ENCODE measurements around the gene NDST4.

Gene NDST4

GRCh38 chr4:115108850-115109249 lies 4.6 kb downstream of the NDST4 start:
- no peaks in the 10 kb centered on the region for H3K9me3 Mint-ChIP-seq
- H3K36me3 Mint-ChIP-seq = no peaks in the 10 kb centered on the region
- no peaks in the 10 kb centered on the region for H3K27me3 Mint-ChIP-seq
- CTCF ChIA-PET = no interaction called here
- no peak for DNase-seq
- H3K4me1 Mint-ChIP-seq = no peaks in the 10 kb centered on the region
- H3K4me3 Mint-ChIP-seq = no peak overlapping the region
- H3K27ac Mint-ChIP-seq = no peak overlapping the region

DNA sequence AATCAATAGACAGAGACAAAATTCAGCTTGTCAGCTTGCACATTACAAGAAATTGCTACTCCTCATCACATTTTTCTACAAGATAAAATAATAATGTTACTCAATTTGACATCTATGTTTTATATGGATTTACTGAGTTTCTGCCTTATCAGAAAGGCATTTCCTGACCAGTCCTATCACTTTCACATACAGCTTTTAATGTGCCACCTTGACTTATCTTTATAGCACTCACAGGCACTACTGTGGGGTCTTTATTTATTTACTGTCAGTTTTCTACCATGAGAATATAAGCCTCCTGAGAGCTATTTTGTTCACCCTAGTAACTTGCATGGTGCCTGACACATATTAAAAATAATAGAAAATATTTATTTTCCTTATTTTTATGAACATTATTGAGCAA lies 6.0 kb downstream of the NDST4 start:
- Mint-ChIP-seq H3K27ac (no peak overlapping the region), H3K4me1 (no peaks in the 10 kb centered on the region), H3K9me3 (no peaks in the 10 kb centered on the region), H3K27me3 (no peaks in the 10 kb centered on the region), H3K4me3 (no peak overlapping the region), H3K36me3 (no peaks in the 10 kb centered on the region)
- CTCF ChIA-PET = no interaction called here
- no peak for DNase-seq

DNA sequence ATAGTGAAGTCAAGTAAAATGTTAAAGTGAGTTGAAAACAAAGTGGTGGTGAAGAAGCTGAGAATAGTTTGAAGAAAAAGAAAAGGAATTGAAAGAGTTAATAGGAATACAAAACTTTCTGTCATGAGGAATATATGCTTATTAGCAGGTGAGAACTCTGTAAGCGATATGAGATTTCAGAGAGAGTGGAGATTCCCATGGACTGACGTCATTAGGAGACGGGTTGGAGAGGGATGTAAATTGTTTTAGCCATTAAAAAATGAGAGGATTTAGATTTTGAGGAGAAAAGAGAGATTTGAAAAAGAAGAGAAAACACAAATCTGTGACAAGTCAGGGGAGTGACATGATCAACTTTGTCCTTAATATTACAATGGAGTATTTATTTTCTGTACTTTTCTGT lies 11.7 kb downstream of the NDST4 start:
- no peak overlapping the region for H3K27ac Mint-ChIP-seq
- H3K27me3 Mint-ChIP-seq = no peaks in the 10 kb centered on the region
- CTCF ChIA-PET = no interaction called here
- no peaks in the 10 kb centered on the region for H3K36me3 Mint-ChIP-seq
- no peaks in the 10 kb centered on the region for H3K9me3 Mint-ChIP-seq
- DNase-seq = no peak
- no peaks in the 10 kb centered on the region for H3K4me1 Mint-ChIP-seq
- H3K4me3 Mint-ChIP-seq = no peak overlapping the region

DNA sequence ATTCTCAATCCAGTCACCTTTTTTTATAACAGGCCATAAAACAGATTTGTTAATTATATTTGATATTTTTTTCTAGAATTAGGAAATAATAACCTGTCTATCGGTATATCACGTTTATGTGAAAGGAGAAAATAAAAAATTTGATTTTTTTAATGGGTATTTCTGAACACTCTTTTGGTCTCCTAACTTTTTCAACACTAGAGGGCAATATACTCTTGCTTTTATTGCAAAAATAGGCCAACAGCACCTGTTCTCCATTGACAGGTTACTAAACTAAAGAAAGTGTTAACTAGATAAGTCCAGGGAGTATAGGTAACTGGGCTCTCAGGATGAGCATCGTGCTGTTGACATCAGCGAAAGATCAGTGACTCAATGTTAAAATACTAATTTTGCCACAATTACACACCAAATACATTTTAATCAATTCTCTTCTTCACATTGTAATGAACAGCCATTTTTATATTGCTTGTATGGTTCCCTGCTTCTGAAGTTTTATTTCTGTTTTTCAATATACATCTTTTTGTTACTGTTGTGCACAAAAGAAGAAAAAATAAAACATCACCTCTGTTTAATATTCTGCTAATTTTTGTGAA lies 22.8 kb downstream of the NDST4 start:
- DNase-seq = no peak
- no peak overlapping the region for H3K4me3 Mint-ChIP-seq
- H3K9me3 Mint-ChIP-seq = no peaks in the 10 kb centered on the region
- CTCF ChIA-PET = no interaction called here
- H3K4me1 Mint-ChIP-seq = no peaks in the 10 kb centered on the region
- H3K27ac Mint-ChIP-seq = no peak overlapping the region
- H3K27me3 Mint-ChIP-seq = no peaks in the 10 kb centered on the region
- H3K36me3 Mint-ChIP-seq = no peaks in the 10 kb centered on the region

DNA sequence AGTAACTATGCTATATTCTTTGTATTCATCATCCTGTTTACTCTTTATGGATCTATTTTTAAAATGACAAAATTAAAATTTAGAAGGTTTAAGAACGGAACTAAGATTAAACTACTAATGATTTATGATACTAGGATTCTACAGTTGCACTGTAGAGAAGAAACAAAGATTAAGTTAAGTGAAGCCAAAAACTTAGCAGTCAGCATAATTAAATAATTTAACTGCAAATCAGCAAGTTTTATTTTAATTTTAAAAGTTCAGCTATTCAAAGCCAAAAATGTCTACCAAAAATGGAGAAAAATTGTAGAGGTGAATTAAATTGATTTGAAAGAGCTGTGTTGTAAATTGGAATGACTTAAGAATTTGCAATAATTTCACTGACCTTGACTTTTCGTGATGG lies 30.8 kb downstream of the NDST4 start:
- no peak for DNase-seq
- CTCF ChIA-PET = no interaction called here
- Mint-ChIP-seq H3K27me3 (no peaks in the 10 kb centered on the region), H3K27ac (no peak overlapping the region), H3K4me3 (no peak overlapping the region), H3K9me3 (peaks cover 2% of the 10 kb centered on the region), H3K36me3 (no peaks in the 10 kb centered on the region), H3K4me1 (no peaks in the 10 kb centered on the region)

DNA sequence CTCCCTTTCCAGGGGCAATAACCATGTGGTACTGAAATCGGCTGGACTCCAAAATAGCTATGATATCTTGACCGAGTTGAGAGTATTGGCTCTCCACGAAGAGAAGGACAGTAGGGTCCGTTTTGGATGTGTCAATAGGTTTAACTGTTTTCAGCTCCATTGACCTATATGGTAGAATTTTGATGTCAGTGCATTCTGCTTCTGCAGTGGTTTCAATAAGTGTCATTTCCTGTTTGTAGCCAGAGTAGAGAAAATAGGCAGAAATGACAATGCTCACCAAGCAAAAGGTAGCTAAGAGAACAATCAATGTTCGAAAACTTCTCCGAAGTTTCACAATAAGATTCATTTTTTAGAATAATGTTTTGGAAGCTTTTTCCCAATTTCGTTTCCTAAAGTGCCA lies 36.7 kb downstream of the NDST4 start:
- Mint-ChIP-seq H3K4me3 (no peak overlapping the region), H3K27me3 (no peaks in the 10 kb centered on the region), H3K4me1 (no peaks in the 10 kb centered on the region), H3K9me3 (no peaks in the 10 kb centered on the region), H3K27ac (no peak overlapping the region), H3K36me3 (no peaks in the 10 kb centered on the region)
- CTCF ChIA-PET = no interaction called here
- no peak for DNase-seq

GRCh38 chr4:115058533-115058932 lies 54.9 kb downstream of the NDST4 start:
- H3K4me1 Mint-ChIP-seq = no peaks in the 10 kb centered on the region
- H3K36me3 Mint-ChIP-seq = no peaks in the 10 kb centered on the region
- no peaks in the 10 kb centered on the region for H3K27me3 Mint-ChIP-seq
- no peak overlapping the region for H3K27ac Mint-ChIP-seq
- CTCF ChIA-PET = no interaction called here
- no peak overlapping the region for H3K4me3 Mint-ChIP-seq
- no peak for DNase-seq
- H3K9me3 Mint-ChIP-seq = no peaks in the 10 kb centered on the region

DNA sequence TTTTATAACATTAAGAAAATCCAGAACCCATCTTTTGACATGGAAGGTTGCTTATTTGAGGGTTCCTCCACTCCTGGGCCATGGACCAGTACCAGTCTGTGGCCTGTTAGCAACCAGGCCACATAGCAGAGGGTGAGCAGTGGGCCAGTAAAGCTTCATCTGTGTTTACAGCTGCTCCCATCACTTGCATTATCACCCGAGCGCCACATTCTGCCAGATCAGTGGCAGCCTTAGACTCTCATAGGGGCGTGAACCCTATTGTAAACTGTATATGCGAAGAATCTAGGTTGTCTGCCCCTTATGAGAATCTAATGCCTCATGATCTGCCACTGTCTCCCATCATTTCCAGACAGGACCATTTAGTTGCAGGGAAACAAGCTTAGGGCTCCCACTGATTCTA lies 58.6 kb downstream of the NDST4 start:
- Mint-ChIP-seq H3K4me1 (no peaks in the 10 kb centered on the region), H3K36me3 (no peaks in the 10 kb centered on the region), H3K9me3 (no peaks in the 10 kb centered on the region), H3K27me3 (no peaks in the 10 kb centered on the region), H3K27ac (no peak overlapping the region), H3K4me3 (no peak overlapping the region)
- DNase-seq = no peak
- CTCF ChIA-PET = no interaction called here

GRCh38 chr4:115053313-115053712 lies 60.1 kb downstream of the NDST4 start:
- Mint-ChIP-seq H3K4me3 (no peak overlapping the region), H3K9me3 (no peaks in the 10 kb centered on the region), H3K27me3 (no peaks in the 10 kb centered on the region), H3K36me3 (no peaks in the 10 kb centered on the region), H3K27ac (no peak overlapping the region), H3K4me1 (no peaks in the 10 kb centered on the region)
- no peak for DNase-seq
- CTCF ChIA-PET = no interaction called here

GRCh38 chr4:115042496-115042895 lies 70.9 kb downstream of the NDST4 start:
- no peaks in the 10 kb centered on the region for H3K4me1 Mint-ChIP-seq
- no peaks in the 10 kb centered on the region for H3K36me3 Mint-ChIP-seq
- DNase-seq = no peak
- no peak overlapping the region for H3K4me3 Mint-ChIP-seq
- no peaks in the 10 kb centered on the region for H3K9me3 Mint-ChIP-seq
- no peak overlapping the region for H3K27ac Mint-ChIP-seq
- no peaks in the 10 kb centered on the region for H3K27me3 Mint-ChIP-seq
- CTCF ChIA-PET = no interaction called here

DNA sequence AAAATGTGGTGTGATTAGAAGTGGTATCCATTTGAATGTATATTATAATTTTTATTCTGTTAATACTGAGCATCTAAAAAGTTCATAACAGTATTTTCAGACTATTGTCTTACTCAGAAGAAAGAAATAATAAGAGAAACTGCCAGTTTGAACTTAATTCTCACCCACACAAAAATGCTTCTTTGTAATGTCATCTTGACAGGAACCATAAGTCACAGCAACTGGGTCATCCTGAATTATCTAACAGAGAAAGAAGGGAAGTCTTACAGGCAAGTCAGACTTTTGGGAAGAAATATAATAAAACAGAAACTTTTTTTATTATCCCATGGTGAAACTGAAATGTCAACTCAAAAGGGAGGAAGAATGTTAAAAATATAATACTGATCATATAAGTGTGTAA lies 83.1 kb downstream of the NDST4 start:
- no peak for DNase-seq
- H3K27me3 Mint-ChIP-seq = no peaks in the 10 kb centered on the region
- H3K27ac Mint-ChIP-seq = no peak overlapping the region
- H3K4me3 Mint-ChIP-seq = no peak overlapping the region
- no peaks in the 10 kb centered on the region for H3K4me1 Mint-ChIP-seq
- CTCF ChIA-PET = no interaction called here
- H3K36me3 Mint-ChIP-seq = no peaks in the 10 kb centered on the region
- no peaks in the 10 kb centered on the region for H3K9me3 Mint-ChIP-seq

GRCh38 chr4:115028682-115029410 lies 84.6 kb downstream of the NDST4 start:
- Mint-ChIP-seq H3K4me1 (no peaks in the 10 kb centered on the region), H3K27me3 (no peaks in the 10 kb centered on the region), H3K4me3 (no peak overlapping the region), H3K27ac (no peak overlapping the region), H3K9me3 (no peaks in the 10 kb centered on the region), H3K36me3 (no peaks in the 10 kb centered on the region)
- no peak for DNase-seq
- CTCF ChIA-PET = no interaction called here

GRCh38 chr4:114999880-115000279 lies 113.5 kb downstream of the NDST4 start:
- H3K27me3 Mint-ChIP-seq = no peaks in the 10 kb centered on the region
- no peaks in the 10 kb centered on the region for H3K4me1 Mint-ChIP-seq
- no peaks in the 10 kb centered on the region for H3K36me3 Mint-ChIP-seq
- CTCF ChIA-PET = no interaction called here
- H3K4me3 Mint-ChIP-seq = no peak overlapping the region
- H3K27ac Mint-ChIP-seq = no peak overlapping the region
- no peak for DNase-seq
- H3K9me3 Mint-ChIP-seq = no peaks in the 10 kb centered on the region

DNA sequence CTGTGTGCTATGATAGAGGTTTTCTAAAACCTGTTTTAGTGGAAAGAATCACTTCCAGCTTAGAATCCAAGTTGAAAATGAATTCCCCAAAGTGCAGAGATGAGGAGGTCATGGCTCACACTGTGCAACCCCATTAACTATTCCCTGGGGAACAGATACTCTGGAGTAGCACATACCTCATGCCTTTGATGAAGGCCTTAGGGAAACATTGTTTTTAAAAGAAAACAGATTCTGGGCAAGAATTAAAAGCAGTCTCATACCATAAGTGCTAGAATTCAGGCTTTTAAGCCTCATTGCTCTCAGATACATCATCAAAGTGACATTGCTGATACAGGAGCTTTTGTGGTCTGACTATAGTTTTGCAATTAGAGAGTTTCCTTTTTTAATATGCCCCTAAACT lies 115.1 kb downstream of the NDST4 start:
- Mint-ChIP-seq H3K4me1 (no peaks in the 10 kb centered on the region), H3K27ac (no peak overlapping the region), H3K4me3 (no peak overlapping the region), H3K36me3 (no peaks in the 10 kb centered on the region), H3K27me3 (no peaks in the 10 kb centered on the region), H3K9me3 (no peaks in the 10 kb centered on the region)
- no peak for DNase-seq
- CTCF ChIA-PET = no interaction called here

DNA sequence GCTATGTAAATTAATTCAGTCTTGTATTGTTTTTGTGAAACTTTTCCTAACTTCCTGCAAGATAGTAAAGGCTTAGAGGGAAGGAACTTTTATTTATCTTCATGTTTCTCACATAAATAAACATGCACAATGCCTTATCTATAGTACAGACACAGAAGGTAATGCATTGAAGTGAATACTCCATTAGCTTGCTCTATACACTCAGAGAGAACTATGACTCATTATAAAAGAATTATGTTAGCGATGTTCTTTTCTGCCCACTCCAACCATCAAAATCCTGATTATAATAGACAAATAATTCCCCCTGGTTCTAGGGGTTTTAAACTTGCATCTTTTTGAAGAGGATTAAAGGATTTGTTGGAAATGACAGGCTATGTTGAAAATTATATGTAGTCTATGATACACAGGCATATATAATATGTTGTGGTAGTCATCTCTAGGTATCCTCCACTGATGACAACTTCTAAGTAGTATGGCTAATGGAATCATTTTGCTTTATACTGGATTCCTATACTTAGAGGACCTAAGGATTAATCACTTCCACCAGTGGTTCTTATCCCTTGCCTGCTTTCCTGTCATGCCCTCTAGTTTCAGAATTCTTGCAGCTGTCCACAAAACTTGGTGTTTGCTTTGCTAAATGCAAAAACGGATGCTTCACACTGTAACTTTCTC lies 115.7 kb downstream of the NDST4 start:
- no peaks in the 10 kb centered on the region for H3K36me3 Mint-ChIP-seq
- no peaks in the 10 kb centered on the region for H3K9me3 Mint-ChIP-seq
- no peaks in the 10 kb centered on the region for H3K4me1 Mint-ChIP-seq
- H3K27ac Mint-ChIP-seq = no peak overlapping the region
- DNase-seq = no peak
- H3K4me3 Mint-ChIP-seq = no peak overlapping the region
- no peaks in the 10 kb centered on the region for H3K27me3 Mint-ChIP-seq
- CTCF ChIA-PET = no interaction called here

Measured in activated naive CD4-positive, alpha-beta T cell treated with anti-CD3 and anti-CD28 coated beads, Interleukin-2, amount 10 ng/mL, durations not matched to agents 7 days and 5 days (primary cell).